ENCODE results near the gene SEC14L3. TPM values are rescaled to one million over a fixed set of nuclear protein-coding genes. Genes with fewer than 3 reads are reported as not detected.

The SEC14L3 gene
- polyA plus RNA-seq, 3 donors: not detected

DNA sequence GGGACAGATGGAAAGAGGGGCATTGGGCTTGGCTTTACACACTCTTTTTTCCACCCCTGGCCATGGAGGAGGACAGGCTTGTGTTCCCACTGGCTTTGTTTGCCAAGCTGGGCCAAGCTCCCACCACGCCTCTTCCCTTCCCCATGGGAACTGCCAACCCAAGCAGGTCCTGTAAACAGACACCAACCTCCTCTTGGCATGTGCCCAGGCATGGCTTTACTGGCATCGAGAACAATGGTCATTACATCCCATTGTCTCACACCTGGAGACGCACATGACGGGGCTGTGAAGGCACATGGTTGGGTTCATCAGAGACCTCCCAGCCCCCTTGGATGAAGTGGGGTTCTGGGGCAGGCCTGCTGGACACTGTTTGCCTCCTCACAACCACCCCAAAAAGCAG, 11.7 kb downstream of the SEC14L3 start:
- DNase-seq: no peak
- TF ChIP-seq, protein P1, sequence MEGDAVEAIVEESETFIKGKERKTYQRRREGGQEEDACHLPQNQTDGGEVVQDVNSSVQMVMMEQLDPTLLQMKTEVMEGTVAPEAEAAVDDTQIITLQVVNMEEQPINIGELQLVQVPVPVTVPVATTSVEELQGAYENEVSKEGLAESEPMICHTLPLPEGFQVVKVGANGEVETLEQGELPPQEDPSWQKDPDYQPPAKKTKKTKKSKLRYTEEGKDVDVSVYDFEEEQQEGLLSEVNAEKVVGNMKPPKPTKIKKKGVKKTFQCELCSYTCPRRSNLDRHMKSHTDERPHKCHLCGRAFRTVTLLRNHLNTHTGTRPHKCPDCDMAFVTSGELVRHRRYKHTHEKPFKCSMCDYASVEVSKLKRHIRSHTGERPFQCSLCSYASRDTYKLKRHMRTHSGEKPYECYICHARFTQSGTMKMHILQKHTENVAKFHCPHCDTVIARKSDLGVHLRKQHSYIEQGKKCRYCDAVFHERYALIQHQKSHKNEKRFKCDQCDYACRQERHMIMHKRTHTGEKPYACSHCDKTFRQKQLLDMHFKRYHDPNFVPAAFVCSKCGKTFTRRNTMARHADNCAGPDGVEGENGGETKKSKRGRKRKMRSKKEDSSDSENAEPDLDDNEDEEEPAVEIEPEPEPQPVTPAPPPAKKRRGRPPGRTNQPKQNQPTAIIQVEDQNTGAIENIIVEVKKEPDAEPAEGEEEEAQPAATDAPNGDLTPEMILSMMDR (IDR thresholded peaks at IDR 0.05): no peak
- Histone ChIP-seq H3K79me2 (ENCODE audit: insufficient read depth, low read length) (no peaks in the 10 kb centered on the region), H2AFZ (ENCODE audit: insufficient read depth, low read depth, low read length, poor library complexity, severe bottlenecking) (no peak overlapping the region), H3K9ac (ENCODE audit: insufficient read depth, low read length, poor library complexity, severe bottlenecking) (no peak overlapping the region), H3K4me3 (replicated peaks in 1 of 3; ENCODE audit: low read depth in 2 of 3, low read length in 3 of 3) (no peak overlapping the region), H3K27ac (ENCODE audit: low read depth in 1 of 2, low read length in 2 of 2) (no peak overlapping the region), H3K27me3 (ENCODE audit: control insufficient read depth in 2 of 2, insufficient read depth in 2 of 2, low read length in 2 of 2) (peaks cover 0 to 4% of the 10 kb centered on the region in 2 donors), H4K20me1 (ENCODE audit: insufficient read depth, low read length) (no peaks in the 10 kb centered on the region), H3K36me3 (replicated peaks in 1 of 2; ENCODE audit: control insufficient read depth in 1 of 2, insufficient read depth in 2 of 2, low read length in 2 of 2) (no peaks in the 10 kb centered on the region), H3K9me3 (replicated peaks in 1 of 2; ENCODE audit: control insufficient read depth in 1 of 2, insufficient read depth in 1 of 2, low read length in 2 of 2) (peaks cover 0 to 10% of the 10 kb centered on the region in 2 donors), H3K4me1 (ENCODE audit: control insufficient read depth in 1 of 2, insufficient read depth in 2 of 2, low read length in 2 of 2) (no peaks in the 10 kb centered on the region), H3K4me2 (replicated peaks; ENCODE audit: extremely low read depth, low read length, poor library complexity, severe bottlenecking) (no peak overlapping the region)
- no peaks in the 10 kb centered on the region for H3K4me1 Mint-ChIP-seq
- 100% methylated on average over 1 of the region's 4 CpGs for WGBS (ENCODE audit: insufficient coverage)
- no peaks in the 10 kb centered on the region for H3K36me3 Mint-ChIP-seq
- peaks cover 7 to 18% (median 10%) of the 10 kb centered on the region in 7 donors for H3K9me3 Mint-ChIP-seq
- H3K4me3 Mint-ChIP-seq: no peak overlapping the region
- no peak overlapping the region for H3K27ac Mint-ChIP-seq
- H3K27me3 Mint-ChIP-seq (ENCODE audit: low read depth in 3 of 3): peaks cover 4 to 18% (median 17%) of the 10 kb centered on the region in 3 donors
- intact Hi-C loops (cut with micrococcal nuclease): no loop called here

DNA sequence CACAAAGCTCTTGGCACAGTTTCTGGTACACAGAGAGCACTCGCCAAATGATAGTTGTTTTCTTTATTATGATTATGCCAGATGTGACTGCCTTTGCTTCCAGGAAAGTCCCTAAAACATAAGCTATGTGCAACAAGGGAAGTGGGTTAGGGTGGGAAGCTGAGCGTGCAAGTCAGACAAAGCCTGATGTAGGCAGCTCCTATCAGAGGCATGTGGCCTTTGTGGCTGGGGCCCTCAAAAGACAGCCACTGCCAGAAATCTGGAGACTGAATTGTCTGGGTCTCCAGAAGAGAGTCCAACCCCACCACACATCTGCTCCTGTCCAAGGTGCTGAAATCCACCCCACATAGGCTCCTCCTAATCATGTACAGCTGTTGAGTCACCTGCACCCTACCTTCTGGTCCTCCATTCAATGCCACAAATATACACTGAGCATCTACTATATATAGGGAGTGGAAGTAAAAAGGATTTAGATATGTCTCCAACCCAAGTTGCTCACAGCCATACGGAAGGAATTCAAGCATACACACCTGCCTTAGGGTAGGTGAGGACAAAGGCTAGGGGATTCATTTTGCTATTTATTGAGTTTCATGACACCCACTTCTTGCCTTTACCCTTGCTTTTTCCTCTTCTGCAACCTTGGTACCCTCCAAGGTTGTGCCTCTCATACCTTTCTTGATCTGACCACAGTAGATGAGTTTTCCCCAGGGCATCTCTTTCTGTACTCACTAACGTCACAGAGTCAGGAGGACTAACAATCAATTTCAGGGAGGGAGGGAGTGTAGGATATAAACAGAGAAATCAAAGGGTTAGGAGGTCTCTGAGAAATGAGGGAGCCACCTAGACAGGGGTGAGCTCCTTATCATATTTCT, 12.4 kb downstream of the SEC14L3 start:
- H3K27me3 Mint-ChIP-seq (ENCODE audit: low read depth in 3 of 3): peaks cover 3 to 14% (median 13%) of the 10 kb centered on the region in 3 donors
- TF ChIP-seq, protein P1 (IDR thresholded peaks at IDR 0.05): no peak
- H3K9me3 Mint-ChIP-seq: peaks cover 4 to 16% (median 10%) of the 10 kb centered on the region in 7 donors
- H3K36me3 ChIP-seq (replicated peaks in 1 of 2; ENCODE audit: control insufficient read depth in 1 of 2, insufficient read depth in 2 of 2, low read length in 2 of 2): no peaks in the 10 kb centered on the region
- DNase-seq: no peak
- H3K27me3 ChIP-seq (ENCODE audit: control insufficient read depth in 2 of 2, insufficient read depth in 2 of 2, low read length in 2 of 2): peaks cover 0 to 4% of the 10 kb centered on the region in 2 donors
- H3K9me3 ChIP-seq (replicated peaks in 1 of 2; ENCODE audit: control insufficient read depth in 1 of 2, insufficient read depth in 1 of 2, low read length in 2 of 2): peaks cover 0 to 10% of the 10 kb centered on the region in 2 donors
- no peak overlapping the region for H3K27ac Mint-ChIP-seq
- no peaks in the 10 kb centered on the region for H4K20me1 ChIP-seq (ENCODE audit: insufficient read depth, low read length)
- H3K4me3 ChIP-seq (replicated peaks in 1 of 3; ENCODE audit: low read depth in 2 of 3, low read length in 3 of 3): no peak overlapping the region
- no peak overlapping the region for H3K27ac ChIP-seq (ENCODE audit: low read depth in 1 of 2, low read length in 2 of 2)
- H2AFZ ChIP-seq (ENCODE audit: insufficient read depth, low read depth, low read length, poor library complexity, severe bottlenecking): no peak overlapping the region
- H3K79me2 ChIP-seq (ENCODE audit: insufficient read depth, low read length): no peaks in the 10 kb centered on the region
- WGBS (ENCODE audit: insufficient coverage): 40% methylated on average over 1 of the region's 4 CpGs
- intact Hi-C loops (cut with micrococcal nuclease): no loop called here
- no peak overlapping the region for H3K4me3 Mint-ChIP-seq
- H3K9ac ChIP-seq (ENCODE audit: insufficient read depth, low read length, poor library complexity, severe bottlenecking): no peak overlapping the region
- H3K4me1 ChIP-seq (ENCODE audit: control insufficient read depth in 1 of 2, insufficient read depth in 2 of 2, low read length in 2 of 2): no peaks in the 10 kb centered on the region
- H3K36me3 Mint-ChIP-seq: no peaks in the 10 kb centered on the region
- H3K4me2 ChIP-seq (replicated peaks; ENCODE audit: extremely low read depth, low read length, poor library complexity, severe bottlenecking): no peak overlapping the region
- H3K4me1 Mint-ChIP-seq: no peaks in the 10 kb centered on the region
